Muscle of leg (tissue), 11 donors: Measurements from ENCODE around the gene UGT1A8. TPM values are rescaled to one million over a fixed set of nuclear protein-coding genes. Genes with fewer than 3 reads are reported as not detected.

Experiments used
- DNase-seq: peaks from one replicate; pipeline ENCODE4 v3.0.0; 2013
- H3K27ac ChIP-seq: one replicate; pipeline ENCODE4 v1.5.1; 2013; ENCODE audit warnings: mild to moderate bottlenecking, low read length, control low read depth
- H3K27me3 ChIP-seq: one replicate; pipeline ENCODE4 v1.6.1; 2013; ENCODE audit warnings: low read length; ENCODE audit not compliant: control insufficient read depth, insufficient read depth
- H3K36me3 ChIP-seq: one replicate; pipeline ENCODE4 v1.6.1; 2013; ENCODE audit warnings: low read length; ENCODE audit not compliant: control insufficient read depth, insufficient read depth
- H3K4me1 ChIP-seq: one replicate; pipeline ENCODE4 v1.6.1; 2013; ENCODE audit warnings: low read length; ENCODE audit not compliant: control insufficient read depth, insufficient read depth
- H3K4me3 ChIP-seq: one replicate; pipeline ENCODE4 v1.5.1; 2013; ENCODE audit warnings: low read length, control low read depth
- H3K9me3 ChIP-seq: replicated peaks from 2 replicates; pipeline ENCODE4 v1.6.1; 2013; ENCODE audit warnings: low read depth, low read length; ENCODE audit not compliant: control insufficient read depth
- WGBS: methylation state at CpG from one replicate; pipeline ENCODE4 v1.1.5; 2013; ENCODE audit warnings: missing lambda C conversion rate; ENCODE audit not compliant: insufficient coverage; 5-methylcytosine and 5-hydroxymethylcytosine counted together
- polyA plus RNA-seq, 8 donors: library from polyadenylated mRNA; unstranded; fragments of 120-200 nt; gene quantifications; one replicate each; pipeline versions ENCODE4 v1.2.1 to v1.2.3, GENCODE V29; 2013; ENCODE audit warnings: inconsistent platforms in 1 of 8, low replicate concordance in 1 of 8; ENCODE audit not compliant: insufficient read length in 8 of 8, insufficient read depth in 1 of 8
- total RNA-seq: library from RNA; stranded (reverse); fragments of 120-200 nt; gene quantifications from one replicate; pipeline ENCODE4 v1.2.4, GENCODE V29; 2013

UGT1A8 gene
- total and polyA plus RNA-seq, 9 donors = not detected

DNA sequence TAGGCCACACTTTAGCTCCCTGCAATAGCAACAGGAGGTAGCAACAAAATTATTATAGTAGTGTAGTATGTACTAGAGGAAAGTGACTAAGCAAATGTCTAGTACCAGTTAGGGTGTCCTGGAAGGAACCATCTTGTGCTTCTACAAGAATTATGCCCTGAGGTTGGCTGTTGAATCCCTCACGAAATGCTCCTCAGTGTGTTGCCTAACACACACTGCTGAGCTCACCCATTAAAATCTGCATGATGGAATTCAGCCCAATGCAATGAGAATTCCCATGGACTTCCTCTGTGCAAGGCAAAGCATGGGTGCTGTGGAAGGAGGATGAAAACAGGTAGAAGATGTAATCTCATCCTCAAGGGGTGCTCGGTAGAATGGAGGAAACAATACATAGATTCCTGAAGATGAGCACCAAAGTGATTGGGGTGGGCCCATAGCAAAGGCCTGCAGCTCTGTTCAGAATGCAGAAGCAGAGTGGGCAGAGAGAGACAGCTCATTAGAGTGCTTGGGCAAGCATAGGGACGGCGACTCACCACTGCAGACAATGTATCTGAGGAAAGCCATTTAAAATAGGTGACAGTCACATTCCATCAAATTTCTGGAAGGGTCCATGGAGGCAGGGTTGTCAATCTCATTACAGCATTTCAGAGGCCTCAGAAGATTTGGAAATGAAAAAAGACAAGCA is 63.1 kb downstream of the UGT1A8 start:
- Histone ChIP-seq H3K27me3 (no peaks in the 10 kb centered on the region), H3K4me3 (no peak overlapping the region), H3K9me3 (no peaks in the 10 kb centered on the region), H3K36me3 (no peaks in the 10 kb centered on the region), H3K4me1 (no peaks in the 10 kb centered on the region), H3K27ac (no peak overlapping the region)
- DNase-seq = no peak
- WGBS = 86% methylated on average over 3 of the region's 4 CpGs

GRCh38 chr2:233681521-233682099 is 64.2 kb downstream of the UGT1A8 start, which contains the start of gene UGT1A7:
Gene UGT1A7, plus strand, starts transcription at chr2:233681901. Its CDS starts 37 bp downstream, at chr2:233681938.
- H3K36me3 ChIP-seq = no peaks in the 10 kb centered on the region
- DNase-seq = no peak

GRCh38 chr2:233684640-233685039 is 67.2 kb downstream of the UGT1A8 start:
- H3K4me1 ChIP-seq = no peaks in the 10 kb centered on the region
- no CpG with 5 or more reads among the region's 1 CpG for WGBS
- H3K27me3 ChIP-seq = peaks cover 2% of the 10 kb centered on the region
- no peak for DNase-seq
- no peak overlapping the region for H3K27ac ChIP-seq
- H3K9me3 ChIP-seq = no peaks in the 10 kb centered on the region
- H3K4me3 ChIP-seq = no peak overlapping the region
- no peaks in the 10 kb centered on the region for H3K36me3 ChIP-seq

More at GRCh38 chr2:233681521-233682099, 64.2 kb downstream of the UGT1A8 start, which contains the start of gene UGT1A7:
- Histone ChIP-seq H3K27ac (no peak within 1 kb of the TSS), H3K4me3 (no peak within 1 kb of the TSS), H3K9me3 (no peaks in the 10 kb centered on the region), H3K4me1 (no peaks in the 10 kb centered on the region), H3K27me3 (peaks cover 2% of the 10 kb centered on the region)
- no CpG with 5 or more reads among the region's 5 CpGs for WGBS

- no peak for DNase-seq
- H3K27ac ChIP-seq = no peak overlapping the region
- H3K4me1 ChIP-seq = no peaks in the 10 kb centered on the region
- no peaks in the 10 kb centered on the region for H3K9me3 ChIP-seq
- WGBS = 86% methylated on average over 2 of the region's 5 CpGs
- H3K4me3 ChIP-seq = no peak overlapping the region
- H3K36me3 ChIP-seq = no peaks in the 10 kb centered on the region
- peaks cover 2% of the 10 kb centered on the region for H3K27me3 ChIP-seq
These were observed 69.5 kb downstream of the UGT1A8 start for GRCh38 chr2:233686928-233687327.

- H3K4me3 ChIP-seq = no peak overlapping the region
- H3K9me3 ChIP-seq = no peaks in the 10 kb centered on the region
- no CpG with 5 or more reads among the region's 5 CpGs for WGBS
- H3K4me1 ChIP-seq = no peaks in the 10 kb centered on the region
- DNase-seq = no peak
- no peaks in the 10 kb centered on the region for H3K36me3 ChIP-seq
- peaks cover 2% of the 10 kb centered on the region for H3K27me3 ChIP-seq
- H3K27ac ChIP-seq = no peak overlapping the region
These were observed 70.9 kb downstream of the UGT1A8 start for GRCh38 chr2:233688341-233688740.

DNA sequence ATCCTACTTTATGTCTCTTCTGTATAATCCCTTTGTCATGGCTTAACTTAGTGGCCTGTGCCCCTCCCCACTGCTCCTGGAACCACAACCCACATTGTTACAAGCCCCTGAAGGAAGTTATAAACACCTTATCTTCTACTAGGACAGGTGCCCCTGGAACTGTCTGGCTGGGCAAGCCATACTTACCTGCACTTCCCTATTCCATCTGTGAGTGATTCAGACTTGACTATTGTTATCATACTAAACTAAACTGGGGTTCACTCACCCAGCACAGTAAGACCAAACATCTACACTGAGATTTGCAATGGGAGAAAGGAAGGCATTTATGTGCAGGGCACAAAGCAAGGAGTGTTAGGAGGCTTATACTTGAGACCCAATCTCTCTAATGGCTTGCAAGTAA is 71.6 kb downstream of the UGT1A8 start:
- no peaks in the 10 kb centered on the region for H3K4me1 ChIP-seq
- H3K27ac ChIP-seq = no peak overlapping the region
- no peaks in the 10 kb centered on the region for H3K9me3 ChIP-seq
- DNase-seq = no peak
- no peak overlapping the region for H3K4me3 ChIP-seq
- H3K27me3 ChIP-seq = peaks cover 2% of the 10 kb centered on the region
- H3K36me3 ChIP-seq = no peaks in the 10 kb centered on the region

GRCh38 chr2:233689501-233689900 is 72.1 kb downstream of the UGT1A8 start:
- Histone ChIP-seq H3K36me3 (no peaks in the 10 kb centered on the region), H3K4me1 (no peaks in the 10 kb centered on the region), H3K27me3 (peaks cover 2% of the 10 kb centered on the region), H3K4me3 (no peak overlapping the region), H3K27ac (no peak overlapping the region), H3K9me3 (no peaks in the 10 kb centered on the region)
- DNase-seq = peak; percentile 3
- WGBS = 33% methylated on average over 1 of the region's 3 CpGs

DNA sequence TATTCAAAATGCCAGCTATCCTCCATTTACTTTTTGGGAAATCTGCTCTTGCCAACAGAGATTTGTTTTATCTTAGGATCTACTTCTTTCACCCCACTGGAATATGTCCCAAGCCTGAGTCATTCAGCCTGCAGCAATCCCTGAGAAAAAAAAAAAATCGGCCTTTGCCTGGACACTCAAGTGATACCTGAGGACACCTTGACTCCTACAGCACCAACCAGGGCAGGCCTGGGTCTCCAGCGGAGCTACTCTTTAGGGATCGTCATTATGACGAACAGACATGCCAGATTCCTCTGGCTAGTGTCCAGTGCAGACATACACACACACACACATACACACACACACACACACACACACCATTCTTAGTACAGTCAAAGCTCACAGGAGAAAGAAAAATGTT is 73.0 kb downstream of the UGT1A8 start:
- H3K4me1 ChIP-seq = no peaks in the 10 kb centered on the region
- H3K27ac ChIP-seq = no peak overlapping the region
- no CpG with 5 or more reads among the region's 4 CpGs for WGBS
- H3K9me3 ChIP-seq = no peaks in the 10 kb centered on the region
- no peaks in the 10 kb centered on the region for H3K36me3 ChIP-seq
- H3K27me3 ChIP-seq = peaks cover 2% of the 10 kb centered on the region
- DNase-seq = no peak
- H3K4me3 ChIP-seq = no peak overlapping the region

GRCh38 chr2:233691443-233692433 is 74.3 kb downstream of the UGT1A8 start:
- WGBS = 88% methylated on average over 4 of the region's 11 CpGs
- H3K27ac ChIP-seq = no peak overlapping the region
- no peaks in the 10 kb centered on the region for H3K36me3 ChIP-seq
- H3K9me3 ChIP-seq = no peaks in the 10 kb centered on the region
- DNase-seq = no peak
- no peak overlapping the region for H3K4me3 ChIP-seq
- H3K27me3 ChIP-seq = no peaks in the 10 kb centered on the region
- H3K4me1 ChIP-seq = no peaks in the 10 kb centered on the region

DNA sequence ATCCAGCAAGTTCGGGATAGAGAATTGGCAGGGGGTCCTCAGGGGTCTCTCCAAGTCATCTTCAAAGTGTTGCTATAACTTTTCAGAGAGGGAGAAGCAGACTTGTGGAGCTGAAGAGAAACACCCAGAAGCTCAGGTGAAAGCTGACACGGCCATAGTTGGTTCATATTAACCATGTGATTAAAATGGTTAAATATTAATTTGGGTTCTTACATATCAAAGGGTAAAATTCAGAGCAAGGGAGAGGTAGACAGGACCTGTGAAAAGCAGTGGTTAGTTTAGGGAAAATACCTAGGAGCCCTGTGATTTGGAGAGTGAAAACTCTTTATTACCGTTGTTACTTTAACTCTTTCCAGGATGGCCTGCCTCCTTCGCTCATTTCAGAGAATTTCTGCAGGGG is 75.2 kb downstream of the UGT1A8 start, which contains the start of gene UGT1A6:
Gene UGT1A6 (plus strand): TSS at position 243 of the 400 bp plus-strand sequence. CDS start 115 bp downstream, at position 358.
- H3K4me1 ChIP-seq = no peaks in the 10 kb centered on the region
- H3K27me3 ChIP-seq = no peaks in the 10 kb centered on the region
- H3K9me3 ChIP-seq = no peaks in the 10 kb centered on the region
- no peak within 1 kb of the TSS for H3K4me3 ChIP-seq
- no peak within 1 kb of the TSS for H3K27ac ChIP-seq
- no peak for DNase-seq
- H3K36me3 ChIP-seq = no peaks in the 10 kb centered on the region
- 91% methylated on average over 1 of the region's 4 CpGs for WGBS
